Panc1 (cell line): ENCODE measurements around the gene RSU1.

Experiments
- CTCF ChIP-seq: fragments of 450-650 bp; IDR thresholded peaks from 2 replicates; pipeline ENCODE4 v1.5.1; 2017; ENCODE audit warnings: mild to moderate bottlenecking
- POLR2AphosphoS5 ChIP-seq: IDR thresholded peaks from 2 replicates; pipeline ENCODE4 v1.6.1; 2012; ENCODE audit warnings: mild to moderate bottlenecking, low read depth, low read length, moderate library complexity
- REST ChIP-seq, 2 experiments: IDR thresholded peaks; 2 replicates each; pipeline ENCODE4 v1.6.1; 2011 to 2012; ENCODE audit warnings: low read depth in 2 of 2, control low read depth in 1 of 2, low read length in 1 of 2, mild to moderate bottlenecking in 1 of 2, moderate library complexity in 1 of 2; ENCODE audit not compliant: insufficient read depth in 1 of 2
- TCF7L2 ChIP-seq: IDR thresholded peaks from 2 replicates; pipeline ENCODE4 v1.6.1; 2011; ENCODE audit warnings: mild to moderate bottlenecking, low read depth, low read length, inconsistent platforms

GRCh38 chr10:16611037-16611436 is 206.2 kb downstream of the RSU1 start:
- no peak for TF ChIP-seq POLR2AphosphoS5
- no peak for TF ChIP-seq CTCF
- TF ChIP-seq TCF7L2: no peak
- no peak for TF ChIP-seq REST (IDR thresholded peaks at IDR 0.05; ENCODE audit: insufficient read depth in 1 of 2, low read depth in 2 of 2, low read length in 1 of 2)
